CD8-positive, alpha-beta memory T cell (primary cell): ENCODE measurements around the gene PJA2. TPM values are rescaled to one million over a fixed set of nuclear protein-coding genes. Genes with fewer than 3 reads are reported as not detected.

Experiments used
- CTCF ChIA-PET: fragments of 350-600 bp; sonication (Branson Sonifier 250); formaldehyde crosslinking; loops from one replicate; lab custom pipeline; 2021; ENCODE audit warnings: antibody characterized with exemption; lab: Charles Lee
- POLR2A ChIA-PET: fragments of 350-600 bp; sonication (Branson Sonifier 250); formaldehyde crosslinking; loops from one replicate; lab custom pipeline; 2021; ENCODE audit warnings: antibody characterized with exemption; lab: Charles Lee
- DNase-seq, 5 donors: peaks; one replicate each; pipeline versions ENCODE4 v3.0.0 to v3.0.0-alpha.2; 2020 to 2022; ENCODE audit warnings: mixed read lengths in 1 of 5
- H3K27ac ChIP-seq: one replicate; pipeline ENCODE4 v1.7.0; 2013; ENCODE audit warnings: low read depth, mild to moderate bottlenecking, low read length, moderate library complexity
- H3K27me3 ChIP-seq: 2 replicates; pipeline ENCODE4 v1.7.0; 2013; ENCODE audit warnings: low read length, mild to moderate bottlenecking; ENCODE audit not compliant: insufficient read depth, poor library complexity, severe bottlenecking
- H3K36me3 ChIP-seq: 2 replicates; pipeline ENCODE4 v1.7.0; 2013; ENCODE audit warnings: mild to moderate bottlenecking, low read length, moderate library complexity; ENCODE audit not compliant: insufficient read depth
- H3K4me1 ChIP-seq: 2 replicates; pipeline ENCODE4 v1.7.0; 2013; ENCODE audit warnings: mild to moderate bottlenecking, low read length, moderate library complexity; ENCODE audit not compliant: insufficient read depth
- H3K4me3 ChIP-seq: 2 replicates; pipeline ENCODE4 v1.7.0; 2013; ENCODE audit warnings: mild to moderate bottlenecking, low read length
- H3K9me3 ChIP-seq: 2 replicates; pipeline ENCODE4 v1.7.0; 2013; ENCODE audit warnings: mild to moderate bottlenecking, low read length
- H3K27ac Mint-ChIP-seq, 8 donors: one replicate each; pipeline ENCODE4 v1.8.0; 2020 to 2021; ENCODE audit warnings: mixed read lengths in 8 of 8, mild to moderate bottlenecking in 6 of 8, inconsistent platforms in 3 of 8, moderate library complexity in 3 of 8
- H3K27me3 Mint-ChIP-seq, 2 donors: one replicate each; pipeline ENCODE4 v1.8.0; 2020 to 2021; ENCODE audit warnings: mixed read lengths in 2 of 2, mild to moderate bottlenecking in 1 of 2, moderate library complexity in 1 of 2
- H3K36me3 Mint-ChIP-seq, 3 donors: one replicate each; pipeline ENCODE4 v1.8.0; 2020 to 2021; ENCODE audit warnings: mixed read lengths in 3 of 3, inconsistent platforms in 1 of 3, mild to moderate bottlenecking in 1 of 3
- H3K4me1 Mint-ChIP-seq, 3 donors: one replicate each; pipeline ENCODE4 v1.8.0; 2020 to 2021; ENCODE audit warnings: mixed read lengths in 3 of 3, inconsistent platforms in 1 of 3, mild to moderate bottlenecking in 1 of 3
- H3K4me3 Mint-ChIP-seq, 7 donors: one replicate each; pipeline ENCODE4 v1.8.0; 2020 to 2021; ENCODE audit warnings: mixed read lengths in 7 of 7, mild to moderate bottlenecking in 6 of 7, moderate library complexity in 4 of 7, inconsistent platforms in 2 of 7
- H3K9me3 Mint-ChIP-seq, 5 donors: one replicate each; pipeline ENCODE4 v1.8.0; 2020 to 2022; ENCODE audit warnings: mixed read lengths in 5 of 5, mild to moderate bottlenecking in 3 of 5, moderate library complexity in 2 of 5, inconsistent platforms in 1 of 5
- polyA plus RNA-seq: library from polyadenylated mRNA; unstranded; fragments of 300-500 nt; fragmentation: Illumina TruSeq; gene quantifications from one replicate; pipeline ENCODE4 v1.2.3, GENCODE V29; 2021
- total RNA-seq, 2 experiments: library from RNA; stranded (reverse); gene quantifications; one replicate each; pipeline ENCODE4 v1.2.3, GENCODE V29; 2021

PJA2 gene, protein sequence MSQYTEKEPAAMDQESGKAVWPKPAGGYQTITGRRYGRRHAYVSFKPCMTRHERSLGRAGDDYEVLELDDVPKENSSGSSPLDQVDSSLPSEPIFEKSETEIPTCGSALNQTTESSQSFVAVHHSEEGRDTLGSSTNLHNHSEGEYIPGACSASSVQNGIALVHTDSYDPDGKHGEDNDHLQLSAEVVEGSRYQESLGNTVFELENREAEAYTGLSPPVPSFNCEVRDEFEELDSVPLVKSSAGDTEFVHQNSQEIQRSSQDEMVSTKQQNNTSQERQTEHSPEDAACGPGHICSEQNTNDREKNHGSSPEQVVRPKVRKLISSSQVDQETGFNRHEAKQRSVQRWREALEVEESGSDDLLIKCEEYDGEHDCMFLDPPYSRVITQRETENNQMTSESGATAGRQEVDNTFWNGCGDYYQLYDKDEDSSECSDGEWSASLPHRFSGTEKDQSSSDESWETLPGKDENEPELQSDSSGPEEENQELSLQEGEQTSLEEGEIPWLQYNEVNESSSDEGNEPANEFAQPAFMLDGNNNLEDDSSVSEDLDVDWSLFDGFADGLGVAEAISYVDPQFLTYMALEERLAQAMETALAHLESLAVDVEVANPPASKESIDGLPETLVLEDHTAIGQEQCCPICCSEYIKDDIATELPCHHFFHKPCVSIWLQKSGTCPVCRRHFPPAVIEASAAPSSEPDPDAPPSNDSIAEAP
- 10 to 100 TPM; 37.5 to 39.5 TPM for total RNA-seq
- 54.8 TPM for polyA plus RNA-seq

DNA sequence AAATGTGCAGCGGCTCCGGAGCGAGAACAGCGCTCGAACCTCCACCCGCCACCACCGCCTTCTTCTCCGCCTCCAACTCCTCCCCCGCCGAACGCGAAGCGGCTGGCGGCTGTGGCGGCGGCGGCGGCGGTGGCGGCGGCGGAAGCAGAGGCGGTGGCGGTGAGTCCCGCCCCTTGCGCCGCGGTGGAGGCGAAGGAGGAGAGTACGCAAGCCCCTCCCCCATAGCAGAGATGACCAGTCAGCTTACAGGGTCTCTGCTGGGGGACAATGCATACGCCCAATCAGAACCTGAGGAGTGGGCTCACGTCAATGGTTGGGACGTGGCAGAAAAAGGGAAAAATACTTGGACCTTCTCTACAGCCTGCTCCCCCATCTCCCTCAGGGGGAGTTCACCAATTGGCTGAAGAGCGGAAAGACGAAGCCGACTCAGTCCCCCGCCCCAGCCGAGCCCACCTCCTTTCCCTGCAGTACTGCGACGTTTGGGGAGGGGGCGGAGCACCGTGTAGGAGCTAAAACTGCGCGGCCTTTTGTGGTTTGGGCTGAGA is at the start of gene PJA2:
TSS of gene PJA2 (minus strand) at position 131 of the 545 bp plus-strand sequence. CDS start 26,541 bp downstream, outside the sequence.
- H3K4me1 Mint-ChIP-seq, result peaks cover 38 to 53% (median 53%) of the 10 kb centered on the region in 3 donors
- no peaks in the 10 kb centered on the region for H3K27me3 ChIP-seq
- H3K36me3 ChIP-seq, result no peaks in the 10 kb centered on the region
- H3K27ac Mint-ChIP-seq, result peak within 1 kb of the TSS; percentile 97 to 100 (median 100)
- ChIA-PET CTCF (interaction anchor here (1.3 to 1.5 kb wide), 2 partner anchors 512 to 1028 kb away, joined by 3 to 5 read pairs; partner anchors contain the start of gene FBXL17), POLR2A (interaction anchor here (0.7 to 2.7 kb wide), 13 partner anchors 8 to 1491 kb away, joined by 3 to 37 read pairs (median 5); partner anchors contain the start of genes FBXL17 and MAN2A1)
- H3K9me3 Mint-ChIP-seq, result peaks cover 0 to 7% (median 4%) of the 10 kb centered on the region in 5 donors
- peak within 1 kb of the TSS; percentile 95 to 100 (median 97) for H3K4me3 Mint-ChIP-seq
- peak within 1 kb of the TSS; percentile 98 for H3K27ac ChIP-seq
- H3K4me1 ChIP-seq, result peaks cover 27% of the 10 kb centered on the region
- H3K36me3 Mint-ChIP-seq, result peaks cover 0 to 24% (median 3%) of the 10 kb centered on the region in 3 donors
- DNase-seq, result peak; percentile 89 to 98 (median 97)
- H3K4me3 ChIP-seq, result peak within 1 kb of the TSS; percentile 98
- H3K27me3 Mint-ChIP-seq, result peaks cover 0 to 8% of the 10 kb centered on the region in 2 donors
- no peaks in the 10 kb centered on the region for H3K9me3 ChIP-seq

DNA sequence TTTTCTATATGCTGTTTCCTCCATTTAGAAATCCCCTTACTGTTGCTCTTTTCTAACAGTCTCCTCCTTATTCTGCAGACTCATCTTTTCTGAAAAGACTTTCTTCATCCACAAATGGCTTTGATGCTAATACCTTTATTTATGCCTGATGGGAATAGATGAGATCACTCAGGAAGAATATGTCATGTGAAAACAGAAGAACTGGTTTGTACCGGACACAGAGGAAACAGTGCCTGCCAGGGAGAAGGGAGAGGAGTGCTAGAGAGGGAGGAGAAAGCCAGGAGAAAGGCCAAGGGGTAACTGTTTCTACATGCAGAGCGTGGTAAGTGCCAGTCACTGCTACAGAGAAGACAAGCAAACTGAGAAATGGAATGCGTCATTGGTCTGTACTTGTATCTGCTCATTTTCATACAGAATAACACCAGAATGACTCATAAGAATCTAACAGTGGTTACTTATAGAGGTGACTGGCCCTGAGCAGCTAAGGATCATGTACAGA is 45.9 kb upstream of the PJA2 start:
- Mint-ChIP-seq H3K4me1 (no peaks in the 10 kb centered on the region), H3K4me3 (no peak overlapping the region), H3K27me3 (peaks cover 16 to 21% of the 10 kb centered on the region in 2 donors), H3K9me3 (no peaks in the 10 kb centered on the region), H3K36me3 (no peaks in the 10 kb centered on the region), H3K27ac (no peak overlapping the region)
- POLR2A ChIA-PET, result no interaction called here
- Histone ChIP-seq H3K9me3 (no peaks in the 10 kb centered on the region), H3K27ac (no peak overlapping the region), H3K4me3 (no peak overlapping the region), H3K27me3 (no peaks in the 10 kb centered on the region), H3K4me1 (no peaks in the 10 kb centered on the region), H3K36me3 (no peaks in the 10 kb centered on the region)
- CTCF ChIA-PET, result no interaction called here
- DNase-seq, result no peak

DNA sequence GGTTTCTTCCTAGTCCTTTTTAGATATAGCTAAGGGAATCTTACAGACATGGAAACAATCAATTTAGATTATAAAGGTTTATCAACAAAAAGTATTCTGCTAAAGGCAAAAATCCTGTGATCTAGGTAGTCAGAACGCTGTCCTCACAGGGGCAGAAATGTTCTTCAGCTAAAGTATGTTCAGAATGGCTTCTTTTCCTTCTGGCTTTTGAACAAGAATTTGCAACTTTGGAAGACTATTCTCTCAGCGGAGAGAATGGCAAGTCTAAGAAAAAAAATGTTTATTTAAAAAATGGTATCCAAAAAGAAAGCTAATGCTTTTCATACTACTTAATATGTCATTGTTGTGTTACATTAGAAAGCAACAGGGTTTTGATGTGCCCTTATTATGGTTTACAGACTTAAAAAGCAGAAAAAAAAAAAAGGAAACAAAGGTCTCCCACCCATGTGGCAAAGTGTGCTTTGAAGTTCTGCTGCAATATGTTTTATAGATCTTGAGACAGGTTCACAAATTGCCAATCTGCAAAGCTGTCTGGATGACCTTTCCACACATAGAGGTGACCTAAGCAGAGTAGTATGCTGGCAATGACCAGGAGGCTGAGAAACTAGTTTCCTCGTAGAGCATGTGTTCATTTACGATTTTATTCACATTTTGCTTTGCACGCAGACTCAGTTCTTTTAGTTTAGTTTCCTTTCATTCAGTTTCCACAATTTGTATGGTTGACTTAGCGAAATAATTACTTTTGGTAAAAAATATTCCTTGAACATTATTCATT is 45.1 kb upstream of the PJA2 start:
- Histone ChIP-seq H3K27me3 (no peaks in the 10 kb centered on the region), H3K27ac (no peak overlapping the region), H3K4me3 (no peak overlapping the region), H3K36me3 (no peaks in the 10 kb centered on the region), H3K9me3 (no peaks in the 10 kb centered on the region), H3K4me1 (no peaks in the 10 kb centered on the region)
- CTCF ChIA-PET, result no interaction called here
- Mint-ChIP-seq H3K27ac (no peak overlapping the region), H3K4me3 (no peak overlapping the region), H3K9me3 (no peaks in the 10 kb centered on the region), H3K36me3 (no peaks in the 10 kb centered on the region), H3K4me1 (no peaks in the 10 kb centered on the region), H3K27me3 (peaks cover 16 to 21% of the 10 kb centered on the region in 2 donors)
- DNase-seq, result no peak
- POLR2A ChIA-PET, result no interaction called here

DNA sequence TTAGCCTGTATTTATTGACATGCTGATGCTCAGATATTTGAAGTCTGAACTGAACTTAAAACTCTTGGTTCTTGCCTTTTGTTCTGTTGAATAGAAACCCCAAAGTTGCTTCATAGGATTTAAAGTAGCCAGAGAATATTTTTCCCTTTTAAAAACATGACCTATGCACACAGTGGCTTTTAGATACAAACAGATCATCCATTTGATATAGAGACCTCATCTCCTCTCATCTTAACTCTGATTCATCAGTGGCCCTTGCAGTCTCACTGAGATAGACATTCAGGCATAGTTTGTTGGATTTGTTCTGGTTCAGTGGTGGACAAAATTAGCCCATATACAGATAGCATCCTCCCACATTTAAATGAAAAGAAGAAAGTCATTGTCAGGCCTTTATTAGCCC is 43.5 kb upstream of the PJA2 start:
- Mint-ChIP-seq H3K9me3 (no peaks in the 10 kb centered on the region), H3K27ac (no peak overlapping the region), H3K36me3 (no peaks in the 10 kb centered on the region), H3K4me1 (no peaks in the 10 kb centered on the region), H3K27me3 (peaks cover 16 to 20% of the 10 kb centered on the region in 2 donors), H3K4me3 (no peak overlapping the region)
- Histone ChIP-seq H3K27me3 (no peaks in the 10 kb centered on the region), H3K27ac (no peak overlapping the region), H3K4me1 (no peaks in the 10 kb centered on the region), H3K36me3 (no peaks in the 10 kb centered on the region), H3K9me3 (no peaks in the 10 kb centered on the region), H3K4me3 (no peak overlapping the region)
- CTCF ChIA-PET, result no interaction called here
- POLR2A ChIA-PET, result no interaction called here
- DNase-seq, result no peak

DNA sequence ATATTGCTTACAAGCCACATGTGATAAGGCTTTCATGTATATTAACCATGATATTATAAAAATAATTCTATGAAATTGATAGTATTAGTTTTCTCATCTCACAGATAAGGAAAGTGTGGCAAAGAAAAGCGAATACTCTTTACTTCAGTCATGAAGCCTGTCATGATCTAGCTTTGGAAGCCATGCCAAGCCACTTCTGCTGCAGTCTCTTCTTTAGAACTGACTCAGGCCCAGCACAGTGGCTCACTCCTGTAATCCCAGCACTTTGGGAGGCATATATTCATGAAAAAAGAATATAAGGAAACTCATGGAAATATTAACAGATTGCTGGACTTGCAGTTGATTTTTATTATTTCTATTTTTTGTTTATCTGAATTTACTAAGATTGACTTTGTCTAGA is 42.9 kb upstream of the PJA2 start:
- CTCF ChIA-PET, result no interaction called here
- H3K27ac Mint-ChIP-seq, result no peak overlapping the region

DNA sequence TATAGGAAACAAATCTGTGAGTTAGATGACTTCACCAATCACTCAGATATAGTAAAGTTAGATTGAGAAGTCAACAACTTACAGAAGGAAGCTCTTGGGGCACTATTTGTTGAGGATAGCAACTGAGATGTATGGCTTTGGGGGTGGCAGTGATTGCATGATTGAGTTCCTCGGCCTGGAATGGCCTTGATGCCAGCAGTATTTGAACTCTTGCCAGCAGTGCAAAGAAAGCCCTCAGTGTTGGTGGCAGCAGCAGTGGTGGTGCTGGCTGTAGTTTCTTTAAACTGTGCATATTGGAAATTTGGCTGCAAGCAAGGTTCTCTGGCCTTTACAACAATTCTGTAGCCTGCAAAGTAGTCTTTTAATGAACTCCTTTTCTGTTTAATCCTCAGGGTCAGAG is 41.4 kb upstream of the PJA2 start:
- POLR2A ChIA-PET, result no interaction called here
- Histone ChIP-seq H3K27me3 (no peaks in the 10 kb centered on the region), H3K27ac (no peak overlapping the region), H3K4me1 (no peaks in the 10 kb centered on the region), H3K9me3 (no peaks in the 10 kb centered on the region), H3K36me3 (no peaks in the 10 kb centered on the region), H3K4me3 (no peak overlapping the region)
- Mint-ChIP-seq H3K27me3 (peaks cover 9 to 17% of the 10 kb centered on the region in 2 donors), H3K4me3 (no peak overlapping the region), H3K27ac (no peak overlapping the region), H3K36me3 (no peaks in the 10 kb centered on the region), H3K4me1 (no peaks in the 10 kb centered on the region), H3K9me3 (no peaks in the 10 kb centered on the region)
- CTCF ChIA-PET, result no interaction called here
- DNase-seq, result no peak

More for the DNA sequence above, 42.9 kb upstream of the PJA2 start:
- POLR2A ChIA-PET, result no interaction called here
- Histone ChIP-seq H3K36me3 (no peaks in the 10 kb centered on the region), H3K4me3 (no peak overlapping the region), H3K4me1 (no peaks in the 10 kb centered on the region), H3K27me3 (no peaks in the 10 kb centered on the region), H3K27ac (no peak overlapping the region), H3K9me3 (no peaks in the 10 kb centered on the region)
- no peak overlapping the region for H3K4me3 Mint-ChIP-seq
- DNase-seq, result no peak
- no peaks in the 10 kb centered on the region for H3K4me1 Mint-ChIP-seq
- H3K9me3 Mint-ChIP-seq, result no peaks in the 10 kb centered on the region
- H3K36me3 Mint-ChIP-seq, result no peaks in the 10 kb centered on the region
- peaks cover 15 to 22% of the 10 kb centered on the region in 2 donors for H3K27me3 Mint-ChIP-seq

DNA sequence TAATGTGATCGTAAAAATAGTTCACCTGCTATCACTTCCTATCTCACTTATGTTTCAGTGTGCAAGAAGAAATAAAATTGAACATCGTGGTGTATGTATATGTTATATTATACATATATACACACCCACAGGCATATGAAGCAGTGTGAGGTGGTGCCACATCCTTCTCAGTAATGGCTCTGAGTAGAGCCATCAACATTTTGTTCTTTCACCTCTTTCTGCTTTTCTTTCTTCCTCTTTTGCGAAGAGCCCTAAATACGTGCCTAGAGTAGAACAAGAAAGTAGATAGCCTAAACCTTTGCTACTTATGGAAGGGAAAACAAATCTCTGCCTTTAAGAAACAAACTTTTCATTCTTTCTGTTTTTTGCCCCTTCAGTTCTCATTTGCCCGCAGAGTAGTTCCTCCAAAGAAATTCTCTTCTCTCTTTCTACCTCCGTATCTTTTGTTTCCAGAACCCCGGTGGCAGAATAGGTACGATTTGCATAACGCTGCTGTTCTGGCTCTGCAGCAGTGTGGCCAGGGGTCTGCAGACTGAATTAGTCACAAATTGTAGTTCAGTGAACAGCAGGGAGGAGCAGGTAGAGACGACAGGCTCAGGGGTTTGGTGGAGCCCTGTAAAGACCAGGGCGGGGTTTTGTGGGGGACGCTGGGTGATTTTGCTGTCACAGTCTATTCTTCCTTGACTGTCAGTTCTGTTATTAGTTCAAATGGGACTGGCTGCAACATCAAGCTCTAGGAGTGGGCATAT is 40.5 kb upstream of the PJA2 start:
- peaks cover 8 to 12% of the 10 kb centered on the region in 2 donors for H3K27me3 Mint-ChIP-seq
- H3K4me1 Mint-ChIP-seq, result no peaks in the 10 kb centered on the region
- ChIA-PET CTCF (no interaction called here), POLR2A (no interaction called here)
- H3K9me3 ChIP-seq, result no peaks in the 10 kb centered on the region
- no peak for DNase-seq
- no peak overlapping the region for H3K4me3 ChIP-seq
- H3K36me3 ChIP-seq, result no peaks in the 10 kb centered on the region
- no peak overlapping the region for H3K4me3 Mint-ChIP-seq
- H3K9me3 Mint-ChIP-seq, result no peaks in the 10 kb centered on the region
- H3K27me3 ChIP-seq, result no peaks in the 10 kb centered on the region
- H3K4me1 ChIP-seq, result no peaks in the 10 kb centered on the region
- H3K27ac ChIP-seq, result no peak overlapping the region
- H3K27ac Mint-ChIP-seq, result no peak overlapping the region
- no peaks in the 10 kb centered on the region for H3K36me3 Mint-ChIP-seq
